ENCODE data around the gene CXADR. TPM values are rescaled to one million over a fixed set of nuclear protein-coding genes. Genes with fewer than 3 reads are reported as not detected.
A peak's percentile ranks its signal among the peaks of the same experiment; 100 is the strongest.

The CXADR gene
- total RNA-seq, 1 experiment from 2014 or later: 119 TPM

GRCh38 chr21:17512253-17513213 is at the start of gene CXADR (continued):
- TF ChIP-seq ZNF425 (CRISPR knock-in tag; conservative IDR thresholded peaks at IDR 0.05): no peak
- TF ChIP-seq SMAD3 (CRISPR knock-in tag; IDR thresholded peaks at IDR 0.05; ENCODE audit: borderline replicate concordance): peak; percentile 66; the same call in 1 of the 2 replicates
- TF ChIP-seq, protein P1, sequence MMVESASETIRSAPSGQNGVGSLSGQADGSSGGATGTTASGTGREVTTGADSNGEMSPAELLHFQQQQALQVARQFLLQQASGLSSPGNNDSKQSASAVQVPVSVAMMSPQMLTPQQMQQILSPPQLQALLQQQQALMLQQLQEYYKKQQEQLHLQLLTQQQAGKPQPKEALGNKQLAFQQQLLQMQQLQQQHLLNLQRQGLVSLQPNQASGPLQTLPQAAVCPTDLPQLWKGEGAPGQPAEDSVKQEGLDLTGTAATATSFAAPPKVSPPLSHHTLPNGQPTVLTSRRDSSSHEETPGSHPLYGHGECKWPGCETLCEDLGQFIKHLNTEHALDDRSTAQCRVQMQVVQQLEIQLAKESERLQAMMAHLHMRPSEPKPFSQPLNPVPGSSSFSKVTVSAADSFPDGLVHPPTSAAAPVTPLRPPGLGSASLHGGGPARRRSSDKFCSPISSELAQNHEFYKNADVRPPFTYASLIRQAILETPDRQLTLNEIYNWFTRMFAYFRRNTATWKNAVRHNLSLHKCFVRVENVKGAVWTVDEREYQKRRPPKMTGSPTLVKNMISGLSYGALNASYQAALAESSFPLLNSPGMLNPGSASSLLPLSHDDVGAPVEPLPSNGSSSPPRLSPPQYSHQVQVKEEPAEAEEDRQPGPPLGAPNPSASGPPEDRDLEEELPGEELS (CRISPR knock-in tag; IDR thresholded peaks at IDR 0.05): no peak
- no peak for TF ChIP-seq GTF2I (CRISPR knock-in tag; conservative IDR thresholded peaks at IDR 0.05)
- TF ChIP-seq TCF7 (CRISPR knock-in tag; IDR thresholded peaks at IDR 0.05; ENCODE audit: low read depth): no peak
- TF ChIP-seq ZNF512 (CRISPR knock-in tag; IDR thresholded peaks at IDR 0.05; ENCODE audit: borderline replicate concordance): no peak
- TF ChIP-seq MYBL2 (CRISPR knock-in tag; IDR thresholded peaks at IDR 0.05): 0 out of 2 replicates have a peak, but pooled peaks have one; percentile 44
- TF ChIP-seq USF2 (CRISPR knock-in tag; IDR thresholded peaks at IDR 0.05): peak; percentile 36; the same call in 1 of the 2 replicates
- TF ChIP-seq NFYB (CRISPR knock-in tag; conservative IDR thresholded peaks at IDR 0.05; ENCODE audit: low read depth): no peak
- TF ChIP-seq ELF4 (CRISPR knock-in tag; IDR thresholded peaks at IDR 0.05; ENCODE audit: low read depth): no peak
- TF ChIP-seq, protein P2, sequence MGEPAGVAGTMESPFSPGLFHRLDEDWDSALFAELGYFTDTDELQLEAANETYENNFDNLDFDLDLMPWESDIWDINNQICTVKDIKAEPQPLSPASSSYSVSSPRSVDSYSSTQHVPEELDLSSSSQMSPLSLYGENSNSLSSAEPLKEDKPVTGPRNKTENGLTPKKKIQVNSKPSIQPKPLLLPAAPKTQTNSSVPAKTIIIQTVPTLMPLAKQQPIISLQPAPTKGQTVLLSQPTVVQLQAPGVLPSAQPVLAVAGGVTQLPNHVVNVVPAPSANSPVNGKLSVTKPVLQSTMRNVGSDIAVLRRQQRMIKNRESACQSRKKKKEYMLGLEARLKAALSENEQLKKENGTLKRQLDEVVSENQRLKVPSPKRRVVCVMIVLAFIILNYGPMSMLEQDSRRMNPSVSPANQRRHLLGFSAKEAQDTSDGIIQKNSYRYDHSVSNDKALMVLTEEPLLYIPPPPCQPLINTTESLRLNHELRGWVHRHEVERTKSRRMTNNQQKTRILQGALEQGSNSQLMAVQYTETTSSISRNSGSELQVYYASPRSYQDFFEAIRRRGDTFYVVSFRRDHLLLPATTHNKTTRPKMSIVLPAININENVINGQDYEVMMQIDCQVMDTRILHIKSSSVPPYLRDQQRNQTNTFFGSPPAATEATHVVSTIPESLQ (CRISPR knock-in tag; IDR thresholded peaks at IDR 0.05): no peak
- no peak for TF ChIP-seq RELA (CRISPR knock-in tag; IDR thresholded peaks at IDR 0.05; ENCODE audit: borderline replicate concordance)
- TF ChIP-seq ZNF317 (CRISPR knock-in tag; IDR thresholded peaks at IDR 0.05; ENCODE audit: borderline replicate concordance, low read depth): no peak
- TF ChIP-seq, protein P3, sequence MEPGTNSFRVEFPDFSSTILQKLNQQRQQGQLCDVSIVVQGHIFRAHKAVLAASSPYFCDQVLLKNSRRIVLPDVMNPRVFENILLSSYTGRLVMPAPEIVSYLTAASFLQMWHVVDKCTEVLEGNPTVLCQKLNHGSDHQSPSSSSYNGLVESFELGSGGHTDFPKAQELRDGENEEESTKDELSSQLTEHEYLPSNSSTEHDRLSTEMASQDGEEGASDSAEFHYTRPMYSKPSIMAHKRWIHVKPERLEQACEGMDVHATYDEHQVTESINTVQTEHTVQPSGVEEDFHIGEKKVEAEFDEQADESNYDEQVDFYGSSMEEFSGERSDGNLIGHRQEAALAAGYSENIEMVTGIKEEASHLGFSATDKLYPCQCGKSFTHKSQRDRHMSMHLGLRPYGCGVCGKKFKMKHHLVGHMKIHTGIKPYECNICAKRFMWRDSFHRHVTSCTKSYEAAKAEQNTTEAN (CRISPR knock-in tag; IDR thresholded peaks at IDR 0.05): no peak
- TF ChIP-seq, protein P4, sequence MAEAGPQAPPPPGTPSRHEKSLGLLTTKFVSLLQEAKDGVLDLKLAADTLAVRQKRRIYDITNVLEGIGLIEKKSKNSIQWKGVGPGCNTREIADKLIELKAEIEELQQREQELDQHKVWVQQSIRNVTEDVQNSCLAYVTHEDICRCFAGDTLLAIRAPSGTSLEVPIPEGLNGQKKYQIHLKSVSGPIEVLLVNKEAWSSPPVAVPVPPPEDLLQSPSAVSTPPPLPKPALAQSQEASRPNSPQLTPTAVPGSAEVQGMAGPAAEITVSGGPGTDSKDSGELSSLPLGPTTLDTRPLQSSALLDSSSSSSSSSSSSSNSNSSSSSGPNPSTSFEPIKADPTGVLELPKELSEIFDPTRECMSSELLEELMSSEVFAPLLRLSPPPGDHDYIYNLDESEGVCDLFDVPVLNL (CRISPR knock-in tag; IDR thresholded peaks at IDR 0.05; ENCODE audit: borderline replicate concordance, low read depth): no peak
- TF ChIP-seq NFATC4 (CRISPR knock-in tag; IDR thresholded peaks at IDR 0.05): no peak
- 0 out of 2 replicates have a peak, but pooled peaks have one; percentile 31 for TF ChIP-seq ESRRA (CRISPR knock-in tag; IDR thresholded peaks at IDR 0.05; ENCODE audit: borderline replicate concordance)
- TF ChIP-seq, protein P5, sequence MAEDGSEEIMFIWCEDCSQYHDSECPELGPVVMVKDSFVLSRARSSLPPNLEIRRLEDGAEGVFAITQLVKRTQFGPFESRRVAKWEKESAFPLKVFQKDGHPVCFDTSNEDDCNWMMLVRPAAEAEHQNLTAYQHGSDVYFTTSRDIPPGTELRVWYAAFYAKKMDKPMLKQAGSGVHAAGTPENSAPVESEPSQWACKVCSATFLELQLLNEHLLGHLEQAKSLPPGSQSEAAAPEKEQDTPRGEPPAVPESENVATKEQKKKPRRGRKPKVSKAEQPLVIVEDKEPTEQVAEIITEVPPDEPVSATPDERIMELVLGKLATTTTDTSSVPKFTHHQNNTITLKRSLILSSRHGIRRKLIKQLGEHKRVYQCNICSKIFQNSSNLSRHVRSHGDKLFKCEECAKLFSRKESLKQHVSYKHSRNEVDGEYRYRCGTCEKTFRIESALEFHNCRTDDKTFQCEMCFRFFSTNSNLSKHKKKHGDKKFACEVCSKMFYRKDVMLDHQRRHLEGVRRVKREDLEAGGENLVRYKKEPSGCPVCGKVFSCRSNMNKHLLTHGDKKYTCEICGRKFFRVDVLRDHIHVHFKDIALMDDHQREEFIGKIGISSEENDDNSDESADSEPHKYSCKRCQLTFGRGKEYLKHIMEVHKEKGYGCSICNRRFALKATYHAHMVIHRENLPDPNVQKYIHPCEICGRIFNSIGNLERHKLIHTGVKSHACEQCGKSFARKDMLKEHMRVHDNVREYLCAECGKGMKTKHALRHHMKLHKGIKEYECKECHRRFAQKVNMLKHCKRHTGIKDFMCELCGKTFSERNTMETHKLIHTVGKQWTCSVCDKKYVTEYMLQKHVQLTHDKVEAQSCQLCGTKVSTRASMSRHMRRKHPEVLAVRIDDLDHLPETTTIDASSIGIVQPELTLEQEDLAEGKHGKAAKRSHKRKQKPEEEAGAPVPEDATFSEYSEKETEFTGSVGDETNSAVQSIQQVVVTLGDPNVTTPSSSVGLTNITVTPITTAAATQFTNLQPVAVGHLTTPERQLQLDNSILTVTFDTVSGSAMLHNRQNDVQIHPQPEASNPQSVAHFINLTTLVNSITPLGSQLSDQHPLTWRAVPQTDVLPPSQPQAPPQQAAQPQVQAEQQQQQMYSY (CRISPR knock-in tag; IDR thresholded peaks at IDR 0.05): no peak
- peak; percentile 84 for TF ChIP-seq FOXP1 (CRISPR knock-in tag; IDR thresholded peaks at IDR 0.05; ENCODE audit: borderline replicate concordance)
- TF ChIP-seq ZBTB21 (CRISPR knock-in tag; IDR thresholded peaks at IDR 0.05; ENCODE audit: borderline replicate concordance): peak; percentile 21; the same call in 1 of the 2 replicates
- no peak; the same call in 1 of the 2 replicates for TF ChIP-seq FOXK1 (CRISPR knock-in tag; IDR thresholded peaks at IDR 0.05)

Data from WTC11 (cell line).